Kidney epithelial cell (primary cell): ENCODE data around the gene CYP46A1. TPM values are rescaled to one million over a fixed set of nuclear protein-coding genes. Genes with fewer than 3 reads are reported as not detected.

Source experiments
- DNase-seq: peaks from one replicate; pipeline ENCODE4 v3.0.0-alpha.2; 2010; ENCODE audit warnings: low read depth
- H3K27me3 ChIP-seq: 2 replicates; pipeline ENCODE4 v1.6.0; 2011; ENCODE audit warnings: low read length; ENCODE audit not compliant: control insufficient read depth, insufficient read depth
- H3K36me3 ChIP-seq: 2 replicates; pipeline ENCODE4 v1.5.1; 2011; ENCODE audit warnings: low read length; ENCODE audit not compliant: control insufficient read depth, insufficient read depth
- H3K4me3 ChIP-seq: 2 replicates; pipeline ENCODE4 v1.5.1; 2011; ENCODE audit warnings: low read depth, mild to moderate bottlenecking, control low read depth, low read length
- total RNA-seq: library from RNA; depleted of rRNA; stranded (reverse); fragments of >200 nt; gene quantifications from 2 replicates; pipeline ENCODE4 v1.2.3, GENCODE V29; 2015
- TF ChIP-seq, protein P1 (sequence below): IDR thresholded peaks from 2 replicates; pipeline ENCODE4 v1.5.1; 2011; ENCODE audit warnings: mild to moderate bottlenecking, moderate library complexity, low read length, control low read depth, inconsistent platforms; ENCODE audit not compliant: insufficient read depth, poor library complexity, severe bottlenecking

CYP46A1 gene
- total RNA-seq, 1 donor from 2014 or later: not detected

GRCh38 chr14:99716850-99717681 is 33.0 kb downstream of the CYP46A1 start:
- TF ChIP-seq, protein P1, sequence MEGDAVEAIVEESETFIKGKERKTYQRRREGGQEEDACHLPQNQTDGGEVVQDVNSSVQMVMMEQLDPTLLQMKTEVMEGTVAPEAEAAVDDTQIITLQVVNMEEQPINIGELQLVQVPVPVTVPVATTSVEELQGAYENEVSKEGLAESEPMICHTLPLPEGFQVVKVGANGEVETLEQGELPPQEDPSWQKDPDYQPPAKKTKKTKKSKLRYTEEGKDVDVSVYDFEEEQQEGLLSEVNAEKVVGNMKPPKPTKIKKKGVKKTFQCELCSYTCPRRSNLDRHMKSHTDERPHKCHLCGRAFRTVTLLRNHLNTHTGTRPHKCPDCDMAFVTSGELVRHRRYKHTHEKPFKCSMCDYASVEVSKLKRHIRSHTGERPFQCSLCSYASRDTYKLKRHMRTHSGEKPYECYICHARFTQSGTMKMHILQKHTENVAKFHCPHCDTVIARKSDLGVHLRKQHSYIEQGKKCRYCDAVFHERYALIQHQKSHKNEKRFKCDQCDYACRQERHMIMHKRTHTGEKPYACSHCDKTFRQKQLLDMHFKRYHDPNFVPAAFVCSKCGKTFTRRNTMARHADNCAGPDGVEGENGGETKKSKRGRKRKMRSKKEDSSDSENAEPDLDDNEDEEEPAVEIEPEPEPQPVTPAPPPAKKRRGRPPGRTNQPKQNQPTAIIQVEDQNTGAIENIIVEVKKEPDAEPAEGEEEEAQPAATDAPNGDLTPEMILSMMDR: no peak
- DNase-seq: no peak
- Histone ChIP-seq H3K27me3 (peaks cover 12% of the 10 kb centered on the region), H3K36me3 (no peaks in the 10 kb centered on the region), H3K4me3 (no peak overlapping the region)

GRCh38 chr14:99717682-99718013 is 33.5 kb downstream of the CYP46A1 start:
- no peak for DNase-seq
- TF ChIP-seq, protein P1: no peak
- no peaks in the 10 kb centered on the region for H3K36me3 ChIP-seq

GRCh38 chr14:99718031-99718810 is 34.1 kb downstream of the CYP46A1 start:
- H3K27me3 ChIP-seq: peaks cover 12% of the 10 kb centered on the region
- no peak for DNase-seq
- H3K36me3 ChIP-seq: no peaks in the 10 kb centered on the region
- no peak overlapping the region for H3K4me3 ChIP-seq
- TF ChIP-seq, protein P1: no peak

More at GRCh38 chr14:99717682-99718013, 33.5 kb downstream of the CYP46A1 start:
- Histone ChIP-seq H3K4me3 (no peak overlapping the region), H3K27me3 (peaks cover 12% of the 10 kb centered on the region)

- TF ChIP-seq, protein P1: no peak
- Histone ChIP-seq H3K27me3 (peaks cover 12% of the 10 kb centered on the region), H3K4me3 (no peak overlapping the region), H3K36me3 (no peaks in the 10 kb centered on the region)
- DNase-seq: no peak
Observed at GRCh38 chr14:99718811-99719192, 34.7 kb downstream of the CYP46A1 start.

GRCh38 chr14:99720941-99721791 is 37.1 kb downstream of the CYP46A1 start:
- no peak for DNase-seq
- TF ChIP-seq, protein P1: no peak
- H3K36me3 ChIP-seq: no peaks in the 10 kb centered on the region
- H3K4me3 ChIP-seq: no peak overlapping the region
- peaks cover 25% of the 10 kb centered on the region for H3K27me3 ChIP-seq
